ENCODE results near the gene CFAP20DC. TPM values are rescaled to one million over a fixed set of nuclear protein-coding genes. Genes with fewer than 3 reads are reported as not detected.

CFAP20DC gene
- total and polyA plus RNA-seq, 2 of the 4 experiments (the other 2 are of a cell fraction) = 1.2 to 1.6 TPM

GRCh38 chr3:58986654-58987053 lies 63.2 kb downstream of the CFAP20DC start:
- H3K9me1 ChIP-seq (ENCODE audit: insufficient read depth, low read length) = no peaks in the 10 kb centered on the region
- H2AK5ac ChIP-seq (ENCODE audit: low read depth, low read length) = no peak overlapping the region
- BruUV-seq (replicated peaks) = no TSS peak
- no peaks in the 10 kb centered on the region for H3K27me3 ChIP-seq (ENCODE audit: control insufficient read depth, insufficient read depth, low read length)
- 100% methylated on average over 1 of the region's 4 CpGs; no CpG with 5 or more reads in 1 of the 2 experiments for WGBS, 2 experiments (ENCODE audit: extremely low coverage in 2 of 2, insufficient read length in 1 of 2)
- no peak overlapping the region for H2AK9ac ChIP-seq (replicated peaks; ENCODE audit: low read depth, low read length, poor library complexity)
- H3K9me3 ChIP-seq (ENCODE audit: control insufficient read depth, insufficient read depth, low read length) = peaks cover 3% of the 10 kb centered on the region; the same call in 1 of the 2 replicates
- in situ Hi-C loops (cut with MboI; ENCODE audit: low sequenced_read_pairs) (loop anchor here (25.0 kb wide), 3 partner anchors 424 to 826 kb away; no protein-coding TSS in a partner anchor), intact Hi-C loops (cut with micrococcal nuclease) (loop anchor here (10.0 kb wide), 1 partner anchor 422 kb away; no protein-coding TSS in a partner anchor), dilution Hi-C loops (cut with HindIII; ENCODE audit: low sequenced_read_pairs, unreplicated experiment) (no loop called here)
- POLR2A ChIA-PET (ENCODE audit: unreplicated experiment) = no interaction called here
- H2AFZ ChIP-seq (replicated peaks; ENCODE audit: low read length, poor library complexity) = no peak overlapping the region
- no peak overlapping the region for H4K91ac ChIP-seq (ENCODE audit: insufficient read depth, low read depth, low read length)
- no peak overlapping the region; the same call in 2 of the 3 replicates for H2BK15ac ChIP-seq (ENCODE audit: low read depth, low read length)
- H3K56ac ChIP-seq (ENCODE audit: extremely low read depth, insufficient read depth, low read length) = no peak overlapping the region
- no peak overlapping the region for H3K18ac ChIP-seq (ENCODE audit: low read depth, low read length)
- no peaks in the 10 kb centered on the region for H3K36me3 ChIP-seq (ENCODE audit: control insufficient read depth, insufficient read depth, low read length)
- ATAC-seq (ENCODE audit: low read depth) (no peak), DNase-seq (no peak)
- no peaks in the 10 kb centered on the region for H4K20me1 ChIP-seq (ENCODE audit: insufficient read depth, low read length)
- no peak overlapping the region for H3K14ac ChIP-seq (replicated peaks; ENCODE audit: low read depth, low read length)
- H3K79me1 ChIP-seq (ENCODE audit: low read depth in 1 of 2, low read length in 2 of 2) = no peaks in the 10 kb centered on the region
- H2BK120ac ChIP-seq (ENCODE audit: low read depth, low read length) = no peak overlapping the region
- TF ChIP-seq RAD21 (IDR thresholded peaks at IDR 0.05; ENCODE audit: low read length) = no peak
- H3K23ac ChIP-seq (ENCODE audit: low read depth, low read length) = no peak overlapping the region
- no peak overlapping the region for H3K4ac ChIP-seq (ENCODE audit: low read depth, low read length)
- no peak overlapping the region for H3K4me2 ChIP-seq (ENCODE audit: low read depth, low read length)
- H3K4me1 ChIP-seq (ENCODE audit: control insufficient read depth, insufficient read depth, low read length) = peaks cover 9% of the 10 kb centered on the region; the same call in 1 of the 2 replicates
- CTCF ChIA-PET = interaction anchor here (0.8 kb wide), 1 partner anchor 24 kb away, joined by 3 read pairs; no protein-coding TSS in a partner anchor
- H4K8ac ChIP-seq (ENCODE audit: low read depth in 2 of 2, low read length in 2 of 2) = no peak overlapping the region
- no peak overlapping the region for H3K9ac ChIP-seq (ENCODE audit: low read depth, low read length)
- no peak overlapping the region for H3K4me3 ChIP-seq (ENCODE audit: insufficient read depth, low read depth, low read length)
- H2BK20ac ChIP-seq (ENCODE audit: low read depth, low read length) = no peak overlapping the region; the same call in 1 of the 2 replicates
- H3K27ac ChIP-seq (ENCODE audit: insufficient read depth, low read length) = no peak overlapping the region
- no peak overlapping the region for H4K5ac ChIP-seq (ENCODE audit: low read depth, low read length)
- H2BK5ac ChIP-seq (ENCODE audit: low read depth, low read length, poor library complexity, severe bottlenecking) = no peak overlapping the region
